HG03103 (cell line): ENCODE results near the gene TDP1.
"Not testable (repeated sequence)": the region's sequence is repeated elsewhere in the genome, so short reads cannot be mapped to it uniquely, and the experiment has no call there.

Experiments used
- ATAC-seq: cut with Tn5 transposase; IDR thresholded peaks from one replicate; pipeline ENCODE4 v1.9.1; 2021; ENCODE audit warnings: low read depth; ENCODE audit not compliant: unreplicated experiment

TDP1 gene

DNA sequence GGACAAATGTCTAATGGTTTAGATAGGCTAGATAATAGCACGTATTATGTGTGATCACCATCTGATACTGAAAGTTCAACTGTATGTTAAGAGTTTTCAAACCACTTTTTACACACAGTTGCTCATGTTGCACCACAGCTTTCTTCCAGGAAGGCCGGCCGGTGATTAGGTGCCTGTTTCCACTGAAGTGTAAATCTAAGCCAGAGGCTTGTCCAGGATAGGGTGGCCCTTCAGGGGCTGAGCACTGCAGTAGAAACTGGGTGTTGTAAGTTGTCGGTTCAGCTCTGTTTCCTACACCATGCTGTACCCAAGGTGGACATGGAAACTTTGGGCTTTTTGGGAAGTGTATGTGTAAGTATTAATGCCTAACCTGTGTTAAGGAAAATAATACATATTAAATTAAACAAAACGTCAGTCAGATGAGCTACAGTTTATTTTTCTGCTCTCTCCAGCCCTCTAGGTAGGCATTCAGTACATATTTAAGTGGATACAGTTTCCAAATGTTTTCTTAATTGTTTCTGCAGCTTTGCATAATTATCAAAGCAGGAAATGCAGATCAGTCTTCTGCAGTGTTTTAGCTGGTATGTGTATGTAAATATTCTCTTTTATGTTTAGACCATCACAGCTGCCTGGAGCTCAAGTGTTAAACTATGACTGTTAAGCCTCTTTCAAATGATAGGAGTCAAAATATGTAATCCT is 30.9 kb downstream of the TDP1 start:
- no peak for ATAC-seq

DNA sequence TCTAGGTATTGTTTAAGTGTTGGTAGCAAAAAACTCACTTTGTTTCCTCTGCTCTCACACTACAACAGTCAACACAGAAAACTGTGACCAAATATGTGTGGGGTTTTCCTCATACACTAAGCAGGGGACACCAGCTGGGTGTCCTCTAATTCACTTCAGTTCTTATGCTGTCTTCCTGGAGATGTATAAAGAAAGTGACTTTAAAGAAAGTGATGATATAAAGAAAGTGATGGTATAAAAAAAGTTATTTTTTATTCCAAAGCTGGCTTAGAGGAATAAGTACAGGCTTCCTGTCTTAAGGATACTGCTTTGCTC is 31.4 kb downstream of the TDP1 start:
- ATAC-seq: no peak

DNA sequence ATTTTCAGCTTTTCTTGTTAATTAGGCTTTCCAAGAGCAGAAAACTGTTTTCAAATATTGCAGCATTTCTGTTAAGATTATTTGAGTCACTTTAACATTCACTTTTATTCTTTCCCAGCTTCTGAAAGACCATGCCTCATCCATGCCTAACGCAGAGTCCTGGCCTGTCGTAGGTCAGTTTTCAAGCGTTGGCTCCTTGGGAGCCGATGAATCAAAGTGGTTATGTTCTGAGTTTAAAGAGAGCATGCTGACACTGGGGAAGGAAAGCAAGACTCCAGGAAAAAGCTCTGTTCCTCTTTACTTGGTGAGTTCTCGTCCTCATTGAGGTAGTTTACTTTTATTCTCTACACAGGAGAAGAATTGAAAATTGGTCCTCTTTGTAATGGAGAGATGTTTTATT is 33.1 kb downstream of the TDP1 start:
- ATAC-seq: no peak

DNA sequence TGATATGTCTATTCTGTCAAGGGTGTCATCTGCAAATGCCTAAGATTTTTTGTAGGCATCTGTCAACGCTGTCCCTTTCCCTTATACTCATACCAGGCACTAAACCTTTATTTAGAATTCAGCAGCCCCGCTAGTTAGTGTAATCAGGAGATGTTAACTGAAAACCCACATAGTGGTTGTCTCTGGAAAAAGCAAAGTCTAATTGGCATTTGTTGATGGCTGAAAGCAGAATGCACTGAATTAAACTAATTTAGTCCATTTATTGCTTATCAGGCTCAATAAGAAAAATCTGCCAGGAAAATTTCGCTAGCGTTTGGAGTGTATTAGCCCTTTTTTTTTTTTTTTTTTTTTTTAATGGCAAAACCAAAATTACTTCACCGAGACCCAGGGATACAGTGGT is 34.5 kb downstream of the TDP1 start:
- no peak for ATAC-seq

DNA sequence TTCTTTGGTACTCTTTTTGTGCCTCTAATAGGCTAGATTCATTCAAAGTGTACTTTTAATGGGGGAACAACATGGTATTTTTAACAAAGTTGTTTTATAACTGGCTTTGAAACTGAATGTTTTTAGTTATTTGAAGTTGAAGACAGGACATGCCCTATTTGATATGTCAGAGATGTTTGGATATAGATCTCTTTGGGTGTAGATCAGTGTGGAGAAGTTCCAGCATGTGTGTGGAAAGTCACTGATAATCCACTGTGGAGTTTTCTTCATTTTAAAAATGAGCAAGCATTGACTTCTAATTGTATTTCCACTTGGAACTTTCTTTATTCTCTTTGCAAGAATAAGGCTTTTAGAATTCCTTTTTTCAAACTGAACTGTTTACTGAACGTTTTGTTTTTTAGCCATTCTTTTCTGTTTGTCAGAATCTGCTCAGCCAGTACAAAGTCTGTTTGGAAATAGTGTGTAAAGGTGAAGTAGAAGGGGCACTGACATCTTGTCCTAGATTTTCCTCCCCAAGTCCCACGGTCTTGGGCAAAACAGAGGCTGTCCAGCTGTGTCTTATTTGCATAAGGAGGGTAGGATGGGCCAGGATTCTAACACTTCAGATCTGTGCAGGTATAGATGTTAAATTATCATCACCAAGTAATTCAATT is 35.0 kb downstream of the TDP1 start:
- ATAC-seq: no peak

DNA sequence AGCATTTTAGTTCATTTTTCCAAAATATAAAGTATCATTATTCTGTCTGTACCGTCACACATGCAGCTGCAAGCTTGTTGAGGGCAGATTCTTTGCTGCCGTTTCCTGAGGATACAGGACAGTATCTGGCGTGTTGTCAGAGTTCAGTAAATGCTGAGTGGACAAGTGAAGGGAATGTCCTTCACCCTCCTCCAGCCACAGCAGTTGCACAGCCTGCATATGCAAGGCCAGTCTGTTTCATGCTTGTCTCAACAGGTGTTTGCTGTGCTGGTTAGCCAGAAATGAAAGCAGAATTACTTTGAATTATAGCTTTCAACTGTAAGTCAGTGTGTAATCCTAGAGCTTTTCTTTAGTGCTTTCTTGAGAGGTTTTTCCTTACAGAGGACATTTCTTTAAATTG is 36.5 kb downstream of the TDP1 start:
- no peak for ATAC-seq

DNA sequence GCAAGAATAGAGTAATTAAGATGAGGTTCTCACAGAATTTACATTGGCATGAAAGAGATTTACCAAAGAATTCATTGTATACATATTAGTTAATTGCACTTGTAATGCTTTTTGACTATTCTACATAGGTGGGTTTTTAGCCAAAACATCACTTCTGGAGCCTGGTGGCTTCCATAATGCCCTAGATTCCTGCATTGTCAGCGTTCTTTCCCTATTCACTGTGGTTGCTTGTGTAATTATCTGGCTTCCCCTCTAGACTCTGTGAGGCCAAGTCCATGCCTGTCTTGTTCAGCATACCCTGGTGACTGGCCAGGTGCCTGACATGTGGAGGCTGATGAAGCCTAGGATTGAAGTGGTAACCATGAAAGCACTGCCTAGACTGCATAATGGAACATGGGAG is 41.2 kb downstream of the TDP1 start:
- ATAC-seq: no peak

DNA sequence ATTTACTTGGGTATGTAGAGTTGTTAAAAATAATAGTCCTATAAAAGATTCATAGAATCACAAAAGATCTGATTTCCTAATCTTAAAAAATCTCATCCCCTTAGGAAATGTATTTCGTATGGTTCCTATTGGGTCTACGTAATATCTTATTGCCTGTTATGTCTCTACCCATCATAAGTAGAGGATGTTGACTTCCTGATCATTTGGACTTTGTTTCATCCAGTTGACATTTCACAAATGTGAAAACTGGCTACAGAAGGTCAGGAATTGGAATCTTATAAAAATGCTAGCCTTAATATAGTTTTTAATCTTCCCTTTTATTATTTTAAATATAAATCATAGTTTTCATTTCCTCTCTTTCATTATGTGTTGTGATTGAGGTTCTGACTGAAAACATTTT is 45.2 kb downstream of the TDP1 start:
- no peak for ATAC-seq

DNA sequence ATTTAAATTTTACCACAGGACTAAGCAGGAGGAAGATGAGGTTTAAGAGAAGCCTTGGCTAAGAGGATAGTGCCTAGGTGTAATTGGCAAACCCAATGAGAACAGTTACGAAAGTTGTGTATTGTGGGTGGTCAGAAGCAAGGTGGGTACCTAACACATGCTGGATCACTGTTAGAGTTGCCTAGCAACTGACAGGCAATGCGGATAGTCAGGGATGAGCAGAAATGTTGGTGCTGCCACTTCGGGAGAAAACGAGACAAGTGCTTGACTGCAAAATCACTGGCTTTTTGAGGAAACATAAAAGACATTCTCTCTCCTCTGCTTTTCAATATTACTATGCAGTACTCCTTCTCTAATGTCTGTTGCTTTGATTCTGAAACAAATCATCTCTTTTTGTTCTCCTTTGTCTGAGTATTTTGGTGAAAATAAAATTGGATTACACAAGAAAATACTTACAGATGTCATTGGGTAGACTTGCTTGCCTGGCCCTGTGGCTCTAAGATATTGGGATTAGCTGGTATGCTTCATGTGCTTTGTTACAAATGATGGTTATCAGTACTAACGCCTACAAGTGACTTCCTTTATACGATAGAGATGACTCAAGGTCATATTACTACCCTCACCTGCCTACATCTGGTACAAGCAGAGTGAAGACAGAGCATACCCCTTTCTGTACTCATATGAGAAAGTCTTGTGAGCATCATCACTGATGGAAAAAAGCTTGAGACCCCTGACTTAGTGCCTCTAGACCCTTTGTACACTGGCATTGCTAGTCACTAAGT is 48.0 kb downstream of the TDP1 start:
- no peak for ATAC-seq

DNA sequence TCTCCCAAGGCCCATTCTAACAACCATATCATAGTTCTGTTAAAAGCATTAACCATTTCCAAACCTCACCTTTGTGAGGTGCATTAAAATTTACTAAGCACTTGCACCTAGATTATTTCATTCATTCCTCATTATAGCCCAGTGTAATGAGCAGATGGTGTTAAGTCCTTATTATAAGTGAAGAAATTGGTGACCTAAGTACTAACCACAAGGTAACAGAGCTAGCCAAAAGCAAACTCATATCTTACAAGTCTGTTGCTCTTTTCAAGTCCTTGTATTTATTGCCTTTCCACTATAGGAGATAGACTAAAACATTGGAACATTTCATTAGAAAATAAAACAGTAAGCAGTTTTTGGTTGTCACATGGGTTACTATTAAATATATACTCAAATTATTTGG is 49.7 kb downstream of the TDP1 start:
- no peak for ATAC-seq

DNA sequence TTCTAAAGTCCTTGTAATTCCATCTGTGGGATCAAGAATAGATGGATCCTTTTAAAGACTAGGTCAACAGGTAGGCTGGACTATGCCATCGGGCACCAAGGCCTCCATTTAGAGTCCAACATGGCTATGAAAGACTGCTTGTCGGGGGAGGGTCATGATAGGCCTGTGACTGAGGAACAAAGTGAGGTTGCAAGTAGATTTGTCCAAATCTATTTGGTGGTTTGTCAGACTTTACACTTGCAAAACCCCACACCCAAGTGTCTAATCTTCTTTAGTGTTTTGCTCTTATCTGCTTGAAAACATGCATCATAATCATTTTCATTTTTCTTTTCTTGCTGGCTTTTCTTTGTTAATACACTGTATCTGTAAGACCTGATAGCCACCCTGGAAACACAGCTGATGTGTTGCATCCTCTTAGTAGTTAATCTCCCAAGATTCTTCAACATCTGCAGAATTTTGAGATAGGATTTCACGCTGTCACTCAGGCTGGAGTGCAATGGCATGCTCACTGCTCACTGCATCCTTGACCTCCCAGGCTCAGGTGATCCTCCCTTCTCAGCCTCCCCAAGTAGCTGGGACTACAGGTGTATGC is 50.3 kb downstream of the TDP1 start:
- no peak for ATAC-seq

DNA sequence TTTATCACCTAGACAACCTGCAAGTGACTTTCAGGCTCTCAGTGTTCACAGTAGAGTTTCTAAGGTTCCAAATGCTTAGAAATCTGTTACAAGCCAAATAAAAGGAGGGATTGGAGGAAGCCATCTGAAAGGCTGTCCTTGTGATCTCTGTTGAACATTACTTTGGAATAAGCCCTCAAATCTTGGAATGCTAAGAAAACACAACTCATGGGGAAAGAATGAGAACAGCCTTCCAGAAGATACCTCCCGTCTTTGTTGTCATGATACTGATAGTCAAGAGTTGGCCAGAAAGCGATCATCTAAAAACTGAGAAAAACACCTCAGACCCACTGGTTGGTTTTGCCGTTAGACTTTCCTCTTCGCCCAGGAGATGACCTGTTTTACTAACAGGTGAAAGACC is 61.6 kb downstream of the TDP1 start:
- ATAC-seq: no peak

DNA sequence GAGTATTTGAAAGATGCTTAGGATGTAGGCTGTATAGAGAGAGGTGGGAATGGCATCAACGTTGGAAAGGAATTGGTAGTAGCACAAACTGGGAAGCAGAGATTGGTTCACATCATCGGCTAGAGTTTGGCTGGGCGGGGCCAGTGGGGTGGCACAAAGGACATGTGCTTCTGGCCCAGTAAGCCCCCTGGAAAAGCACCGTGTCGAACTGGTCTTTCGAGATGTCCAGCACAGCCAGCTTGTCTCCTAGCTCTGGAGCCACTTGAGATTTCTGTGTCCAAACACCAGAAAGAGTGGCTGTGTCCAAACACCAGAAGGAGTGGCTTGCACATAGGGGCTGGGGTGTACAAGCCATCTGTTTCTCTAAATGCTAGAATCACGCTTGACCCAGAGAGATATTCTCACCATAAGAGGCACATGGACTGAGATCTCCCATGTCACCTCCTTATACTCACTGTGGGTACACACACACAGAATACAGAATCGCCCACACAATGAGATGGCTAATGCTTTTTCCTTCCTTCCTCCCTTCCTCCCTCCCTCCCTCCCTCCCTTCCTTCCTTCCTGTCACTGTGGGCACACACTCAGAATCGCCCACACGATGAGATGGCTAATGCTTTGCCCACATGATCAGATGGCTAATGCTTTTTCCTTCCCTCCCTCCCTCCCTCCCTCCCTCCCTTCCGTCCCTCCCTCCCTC is 64.2 kb downstream of the TDP1 start:
- ATAC-seq: no peak

DNA sequence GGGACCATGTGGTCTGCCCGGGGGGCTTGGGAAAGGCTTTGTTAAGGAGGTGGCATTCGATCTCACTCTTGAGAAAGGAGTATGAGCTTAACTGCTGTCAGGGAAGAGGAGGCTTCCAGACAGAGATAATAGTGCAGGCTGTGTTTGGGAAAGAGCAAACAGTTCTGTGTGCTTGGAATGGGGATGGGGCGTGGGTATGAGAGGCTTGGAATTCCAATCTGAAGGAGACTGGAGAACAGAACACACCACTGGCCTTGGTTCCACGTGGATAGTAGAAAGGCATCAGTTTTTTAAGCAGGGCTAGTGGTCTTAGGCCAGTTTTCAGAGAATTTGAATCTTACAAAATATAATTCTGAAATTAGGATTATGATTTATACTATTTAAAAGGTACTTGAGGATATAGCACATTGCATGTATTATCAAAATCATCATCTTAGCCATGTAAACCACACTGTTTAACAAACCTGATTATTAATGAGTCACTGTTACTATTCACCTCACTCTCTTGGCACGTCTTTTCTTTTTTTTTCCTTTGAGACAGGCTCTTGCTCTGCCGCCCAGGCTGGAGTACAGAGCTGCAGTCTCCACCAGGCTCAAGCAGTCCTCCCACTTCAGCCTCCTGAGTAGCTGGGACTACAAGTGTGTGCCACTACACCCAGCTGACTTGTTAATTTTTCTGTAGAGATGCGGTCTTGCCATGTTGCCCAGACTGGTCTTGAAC is 67.6 kb downstream of the TDP1 start:
- no peak for ATAC-seq

DNA sequence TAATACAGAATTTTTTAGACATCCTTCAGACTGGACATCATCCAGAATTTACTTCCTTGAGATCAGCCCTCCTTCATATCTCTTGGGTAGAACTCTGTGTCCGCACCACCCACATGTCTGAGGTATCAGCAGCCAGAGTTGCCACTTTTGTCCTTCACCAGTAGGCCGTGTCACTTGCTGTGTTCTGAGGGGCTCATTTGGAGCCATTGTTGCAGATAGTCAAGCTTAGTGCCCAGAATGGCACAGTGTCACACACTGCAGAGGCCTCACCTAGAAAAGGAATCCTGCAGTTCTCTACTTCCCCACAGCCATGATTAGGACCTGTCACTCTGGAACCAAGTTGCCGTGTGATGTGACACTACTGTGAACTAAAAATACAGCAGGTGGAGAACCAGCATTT is 69.2 kb downstream of the TDP1 start:
- ATAC-seq: no peak

DNA sequence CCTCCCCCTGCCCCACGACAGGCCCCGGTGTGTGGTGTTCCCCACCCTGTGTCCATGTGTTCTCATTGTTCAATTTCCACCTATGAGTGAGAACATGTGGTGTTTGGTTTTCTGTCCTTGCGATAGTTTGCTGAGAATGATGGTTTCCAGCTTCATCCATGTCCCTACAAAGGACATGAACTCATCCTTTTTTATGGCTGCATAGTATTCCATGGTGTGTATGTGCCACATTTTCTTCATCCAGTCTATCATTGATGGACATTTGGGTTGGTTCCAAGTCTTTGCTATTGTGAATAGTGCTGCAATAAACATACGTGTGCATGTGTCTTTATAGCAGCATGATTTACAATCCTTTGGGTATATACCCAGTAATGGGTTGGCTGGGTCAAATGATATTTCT is 70.9 kb downstream of the TDP1 start:
- not testable (repeated sequence) for ATAC-seq

DNA sequence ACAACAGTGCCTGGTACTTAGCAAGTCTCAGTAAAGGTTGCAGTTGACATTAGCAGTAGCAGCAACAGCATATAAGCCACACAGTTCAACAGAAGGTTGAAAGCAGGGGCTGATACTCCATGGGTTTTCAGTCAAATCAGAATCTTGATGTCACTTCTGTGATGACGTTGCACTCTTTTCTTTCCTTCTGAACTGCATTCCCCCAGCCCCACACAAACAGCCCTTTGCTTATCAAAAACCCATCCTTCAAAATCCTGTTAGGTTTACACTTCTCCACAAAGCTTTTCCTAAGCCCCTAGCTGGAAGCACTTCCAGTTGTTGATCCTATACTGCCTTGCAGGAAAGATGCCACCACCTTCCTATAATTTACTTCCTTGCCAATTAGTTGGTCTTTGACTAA is 72.1 kb downstream of the TDP1 start:
- ATAC-seq: no peak

DNA sequence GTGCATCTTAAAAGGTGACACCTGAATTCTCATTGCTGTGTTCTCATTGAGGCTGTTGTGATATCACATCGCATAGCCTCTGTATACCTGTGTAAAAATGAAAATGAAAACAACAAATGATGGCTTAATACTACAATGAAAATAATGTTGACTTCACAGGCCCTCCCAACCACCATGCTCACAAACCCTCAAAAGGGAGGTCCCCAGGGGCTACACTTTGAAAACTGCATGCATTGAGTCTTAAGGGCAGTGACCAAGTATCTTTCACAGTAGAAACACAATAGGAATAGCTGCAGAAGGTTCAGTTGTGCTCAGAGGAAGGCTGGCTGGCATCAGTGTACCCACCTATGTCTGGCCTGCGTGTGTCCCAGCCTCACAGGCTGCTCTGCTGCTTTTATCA is 78.4 kb downstream of the TDP1 start:
- no peak for ATAC-seq

DNA sequence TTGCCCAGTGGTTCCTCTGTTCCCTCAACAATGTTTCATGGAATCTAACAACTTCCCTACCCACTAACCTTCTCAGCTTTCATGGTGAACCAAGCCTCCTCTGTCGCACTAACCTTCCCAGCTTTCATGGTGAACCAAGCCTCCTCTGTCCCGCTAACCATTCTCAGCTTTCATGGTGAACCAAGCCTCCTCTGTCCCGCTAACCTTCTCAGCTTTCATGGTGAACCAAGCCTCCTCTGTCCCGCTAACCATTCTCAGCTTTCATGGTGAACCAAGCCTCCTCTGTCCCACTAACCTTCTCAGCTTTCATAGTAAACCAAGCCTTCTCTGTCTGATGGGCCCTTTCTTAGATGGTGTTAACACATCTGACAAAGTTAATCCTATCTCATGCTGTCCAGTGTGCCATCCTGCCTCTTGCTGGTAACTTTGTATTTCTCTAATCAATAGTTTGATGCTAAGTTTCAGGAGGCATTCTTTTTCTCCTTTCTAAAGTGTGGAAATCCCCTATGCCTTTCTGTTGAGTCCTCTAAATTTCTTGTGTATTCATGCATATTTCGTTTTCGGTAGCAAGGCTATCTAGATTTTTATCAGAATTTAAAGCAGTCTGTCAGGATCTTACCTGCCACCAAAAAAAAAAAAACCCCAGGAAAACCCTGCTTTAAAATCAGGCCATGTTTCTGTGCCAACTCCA is 79.3 kb downstream of the TDP1 start:
- no peak for ATAC-seq
